HG02852 (cell line): ENCODE data around the gene SENP1.

Experiments used
- ATAC-seq: cut with Tn5 transposase; IDR thresholded peaks from one replicate; pipeline ENCODE4 v1.9.1; 2021; ENCODE audit warnings: mild to moderate bottlenecking, moderate library complexity; ENCODE audit not compliant: unreplicated experiment

SENP1 gene

GRCh38 chr12:48001505-48002413, 104.1 kb downstream of the SENP1 start:
- ATAC-seq, result no peak

DNA sequence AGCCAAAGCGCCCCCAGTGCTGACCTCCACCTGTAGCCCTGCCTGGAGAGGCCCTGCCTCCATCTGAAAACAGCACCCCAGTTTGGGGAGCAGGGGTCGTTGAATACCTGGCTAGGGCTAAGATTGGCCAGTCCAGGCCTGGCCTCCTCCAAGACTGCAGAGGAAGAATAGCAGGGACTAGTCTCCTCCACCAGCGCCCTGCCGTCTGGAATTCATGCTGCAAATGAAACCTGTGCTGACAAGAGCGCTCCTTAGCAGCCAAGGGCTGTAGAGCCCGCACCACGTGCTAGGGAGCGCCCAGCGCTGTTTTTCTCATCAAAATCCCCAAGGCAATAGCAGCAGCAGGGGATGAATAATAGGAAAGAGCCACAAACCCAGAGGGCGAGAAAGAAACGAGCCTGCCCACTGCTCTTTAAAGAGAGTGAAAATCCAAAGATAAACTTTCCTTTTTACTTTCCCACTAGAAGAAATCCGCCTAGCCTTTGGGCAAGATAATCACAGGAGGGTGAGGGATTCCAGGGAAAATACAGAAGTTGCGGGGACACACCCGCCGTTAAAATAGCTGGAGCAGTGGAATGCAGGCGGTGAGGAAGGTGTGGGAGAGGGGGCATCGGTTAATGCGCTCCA, 104.9 kb downstream of the SENP1 start:
- ATAC-seq, result no peak

GRCh38 chr12:47999816-48000215, 106.1 kb downstream of the SENP1 start:
- ATAC-seq, result no peak

DNA sequence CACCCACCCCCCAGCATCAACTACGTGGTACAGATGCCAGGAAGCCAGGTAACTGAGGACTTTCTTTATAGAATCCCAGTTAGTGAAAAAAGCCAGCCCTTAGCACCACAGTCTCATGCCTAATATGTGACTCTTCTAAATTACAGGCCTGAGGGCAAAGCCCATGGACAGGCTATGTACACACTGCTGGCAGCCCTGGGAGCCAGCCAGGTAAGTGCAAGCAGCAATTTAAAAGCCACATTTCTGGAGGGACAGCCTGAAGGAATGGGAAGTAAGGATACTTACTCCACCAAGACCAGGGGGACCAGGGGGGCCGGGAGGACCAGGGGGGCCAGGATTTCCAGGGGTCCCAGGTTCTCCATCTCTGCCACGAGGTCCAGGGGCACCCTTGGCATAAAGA, 108.6 kb downstream of the SENP1 start:
- ATAC-seq, result no peak

DNA sequence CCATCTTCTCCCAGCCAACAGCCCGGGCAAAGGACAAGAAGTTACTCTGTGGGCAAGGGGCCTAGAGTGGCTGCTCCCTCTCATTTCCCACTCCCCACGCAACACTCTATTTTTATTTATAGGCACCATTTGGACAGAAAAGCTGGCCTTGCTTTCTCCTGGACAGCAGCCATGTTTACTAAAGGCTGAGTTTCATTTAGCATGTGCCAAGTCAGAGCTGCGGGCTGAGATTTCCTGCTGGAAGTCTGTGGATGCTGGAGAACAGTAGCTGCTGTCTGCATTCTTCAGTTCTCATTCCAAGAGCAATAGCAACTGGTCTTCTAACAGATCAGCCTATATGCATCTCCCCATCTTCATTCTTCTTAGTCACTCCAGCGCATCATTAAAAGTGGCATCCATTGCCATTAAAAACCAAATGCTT, 109.9 kb downstream of the SENP1 start:
- ATAC-seq, result no peak

GRCh38 chr12:47993491-47993890, 112.4 kb downstream of the SENP1 start:
- ATAC-seq, result no peak
